Stomach (tissue), 9 donors: Measurements from ENCODE around the gene CARMIL1. TPM values are rescaled to one million over a fixed set of nuclear protein-coding genes. Genes with fewer than 3 reads are reported as not detected.

Experiments used
- DNase-seq, 2 donors: peaks; one replicate each; pipeline versions ENCODE4 v3.0.0 to v3.0.0-alpha.2; 2013 to 2019
- H3K27ac ChIP-seq, 5 donors: fragments of 200-600 bp in 4 of 5; sonication (generic) in 4 of 5; one replicate each; pipeline ENCODE4 v1.5.1; 2013 to 2019; ENCODE audit warnings: mild to moderate bottlenecking in 1 of 5, moderate library complexity in 1 of 5
- H3K27me3 ChIP-seq, 3 donors: fragments of 200-600 bp; sonication (generic); one replicate each; pipeline ENCODE4 v1.5.1; 2017 to 2019; ENCODE audit warnings: mixed run types in 1 of 3
- H3K36me3 ChIP-seq, 4 donors: fragments of 200-600 bp; sonication (generic); 1 replicate in 3 of 4; 2 replicates in 1 of 4; pipeline ENCODE4 v1.5.1; 2016 to 2019
- H3K4me1 ChIP-seq, 4 donors: fragments of 200-600 bp; sonication (generic); one replicate each; pipeline ENCODE4 v1.5.1; 2016 to 2019
- H3K4me3 ChIP-seq, 4 donors: fragments of 200-600 bp; sonication (generic) in 3 of 4; one replicate each; pipeline ENCODE4 v1.5.1; 2016 to 2019; ENCODE audit warnings: mild to moderate bottlenecking in 1 of 4
- H3K9me3 ChIP-seq, 4 donors: fragments of 200-600 bp; sonication (generic); one replicate each; pipeline ENCODE4 v1.5.1; 2016 to 2019
- EP300 ChIP-seq: sonication (generic); formaldehyde crosslinking; IDR thresholded peaks from one replicate; pipeline ENCODE4 v1.6.1; 2017; ENCODE audit warnings: antibody characterized with exemption
- POLR2A ChIP-seq, 4 donors: fragments of 450-650 bp; IDR thresholded peaks; one replicate each; pipeline ENCODE4 v1.6.1; 2016; ENCODE audit warnings: antibody characterized with exemption in 4 of 4, control low read depth in 2 of 4, mild to moderate bottlenecking in 1 of 4, moderate library complexity in 1 of 4
- POLR2AphosphoS5 ChIP-seq, 3 donors: sonication (generic); formaldehyde crosslinking; IDR thresholded peaks; one replicate each; pipeline ENCODE4 v1.6.1; 2016; ENCODE audit warnings: antibody characterized with exemption in 3 of 3
- WGBS, 5 donors: extraction: QIAGEN DNeasy Blood & Tissue Kit in 3 of 5; methylation state at CpG; one replicate each; pipeline versions ENCODE4 v1.1.5 to v1.1.7; 2013 to 2018; 5-methylcytosine and 5-hydroxymethylcytosine counted together
- intact Hi-C: fragments of 100-400 bp; cut with DNase I; formaldehyde crosslinking; loops from one replicate; pipeline ENCODE4 v1.15.1; 2023; ENCODE audit warnings: low total_unique reads
- polyA plus RNA-seq, 3 donors: library from polyadenylated mRNA; stranded (reverse); fragments of 200-250 nt; gene quantifications; one replicate each; pipeline ENCODE4 v1.2.3, GENCODE V29; 2013
- total RNA-seq, 5 donors: library from RNA; depleted of rRNA; stranded (reverse); fragments of >200 nt; gene quantifications; one replicate each; pipeline versions ENCODE4 v1.1.0 to v1.2.3, GENCODE V29; 2014 to 2016
- TF ChIP-seq, protein P1 (sequence below), 7 experiments: fragments of 450-650 bp in 4 of 7; fragments of 200-600 bp in 3 of 7; sonication (generic) in 3 of 7; IDR thresholded peaks; one replicate each; pipeline ENCODE4 v1.5.1; 2016 to 2019; ENCODE audit warnings: antibody characterized with exemption in 7 of 7, control low read depth in 2 of 7, mild to moderate bottlenecking in 1 of 7
- donor health status: healthy with polysubstance abuse.
- donor health status: Bipolar disorder and iron deficiency.
- donor health status: healthy.

The CARMIL1 gene
- total and polyA plus RNA-seq, 8 donors = 10.5 to 42.7 (median 14.9) TPM

DNA sequence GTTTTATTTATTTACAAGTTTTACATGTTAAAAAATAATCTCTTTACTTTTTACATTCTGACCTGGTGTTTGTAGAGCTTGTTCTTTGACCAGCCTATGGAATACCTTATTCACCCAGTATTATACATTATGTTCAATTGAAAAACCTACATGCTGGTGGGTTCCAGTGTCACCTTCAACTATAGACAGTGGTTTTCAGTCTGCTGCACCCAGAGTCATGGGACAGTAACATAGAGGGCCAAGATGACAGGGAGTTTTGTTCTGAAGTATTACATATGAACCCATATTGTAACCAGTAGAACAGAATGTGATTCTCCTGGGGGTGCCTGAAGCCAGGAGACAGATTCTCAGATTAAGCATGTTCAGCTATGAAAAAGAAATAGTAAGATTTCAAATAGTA lies 233.4 kb downstream of the CARMIL1 start:
- no peaks in the 10 kb centered on the region for H3K4me1 ChIP-seq
- DNase-seq = no peak
- TF ChIP-seq EP300 (no peak), POLR2AphosphoS5 (IDR thresholded peaks at IDR 0.05) (no peak), POLR2A (IDR thresholded peaks at IDR 0.05) (no peak)
- TF ChIP-seq, protein P1, sequence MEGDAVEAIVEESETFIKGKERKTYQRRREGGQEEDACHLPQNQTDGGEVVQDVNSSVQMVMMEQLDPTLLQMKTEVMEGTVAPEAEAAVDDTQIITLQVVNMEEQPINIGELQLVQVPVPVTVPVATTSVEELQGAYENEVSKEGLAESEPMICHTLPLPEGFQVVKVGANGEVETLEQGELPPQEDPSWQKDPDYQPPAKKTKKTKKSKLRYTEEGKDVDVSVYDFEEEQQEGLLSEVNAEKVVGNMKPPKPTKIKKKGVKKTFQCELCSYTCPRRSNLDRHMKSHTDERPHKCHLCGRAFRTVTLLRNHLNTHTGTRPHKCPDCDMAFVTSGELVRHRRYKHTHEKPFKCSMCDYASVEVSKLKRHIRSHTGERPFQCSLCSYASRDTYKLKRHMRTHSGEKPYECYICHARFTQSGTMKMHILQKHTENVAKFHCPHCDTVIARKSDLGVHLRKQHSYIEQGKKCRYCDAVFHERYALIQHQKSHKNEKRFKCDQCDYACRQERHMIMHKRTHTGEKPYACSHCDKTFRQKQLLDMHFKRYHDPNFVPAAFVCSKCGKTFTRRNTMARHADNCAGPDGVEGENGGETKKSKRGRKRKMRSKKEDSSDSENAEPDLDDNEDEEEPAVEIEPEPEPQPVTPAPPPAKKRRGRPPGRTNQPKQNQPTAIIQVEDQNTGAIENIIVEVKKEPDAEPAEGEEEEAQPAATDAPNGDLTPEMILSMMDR (IDR thresholded peaks at IDR 0.05) = no peak

DNA sequence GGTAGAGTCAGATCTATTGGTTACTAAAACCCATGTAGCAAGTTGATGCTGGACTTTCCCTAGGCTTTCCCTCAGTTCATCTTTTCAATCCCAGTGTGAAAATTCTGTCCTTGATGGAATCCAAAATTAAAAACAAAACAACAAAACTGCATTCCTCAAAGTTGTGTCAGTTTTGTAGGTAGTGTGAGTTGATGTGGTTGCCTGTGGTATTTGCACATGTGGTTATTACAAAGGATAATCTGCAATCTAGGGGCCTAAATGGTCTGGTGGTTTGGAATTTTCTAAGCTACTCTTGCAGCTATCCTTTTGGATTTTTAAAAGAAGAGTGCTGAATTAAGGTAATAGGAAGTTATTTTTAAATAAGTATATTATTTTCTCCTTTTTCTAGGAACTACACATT lies 240.7 kb downstream of the CARMIL1 start:
- Histone ChIP-seq H3K4me3 (no peak overlapping the region), H3K27me3 (no peaks in the 10 kb centered on the region), H3K4me1 (no peaks in the 10 kb centered on the region), H3K27ac (no peak overlapping the region), H3K36me3 (peaks cover 8 to 72% (median 42%) of the 10 kb centered on the region in 4 donors), H3K9me3 (no peaks in the 10 kb centered on the region)
- TF ChIP-seq POLR2AphosphoS5 (IDR thresholded peaks at IDR 0.05) = no peak
- TF ChIP-seq, protein P1 (IDR thresholded peaks at IDR 0.05) = no peak
- TF ChIP-seq EP300 = no peak
- no peak for TF ChIP-seq POLR2A (IDR thresholded peaks at IDR 0.05)
- no peak for DNase-seq
- intact Hi-C loops = no loop called here

More for the DNA sequence above, 233.4 kb downstream of the CARMIL1 start:
- H3K9me3 ChIP-seq = no peaks in the 10 kb centered on the region
- no peaks in the 10 kb centered on the region for H3K27me3 ChIP-seq
- H3K4me3 ChIP-seq = no peak overlapping the region
- intact Hi-C loops = no loop called here
- H3K36me3 ChIP-seq = peaks cover 8 to 26% (median 14%) of the 10 kb centered on the region in 4 donors
- H3K27ac ChIP-seq = no peak overlapping the region

DNA sequence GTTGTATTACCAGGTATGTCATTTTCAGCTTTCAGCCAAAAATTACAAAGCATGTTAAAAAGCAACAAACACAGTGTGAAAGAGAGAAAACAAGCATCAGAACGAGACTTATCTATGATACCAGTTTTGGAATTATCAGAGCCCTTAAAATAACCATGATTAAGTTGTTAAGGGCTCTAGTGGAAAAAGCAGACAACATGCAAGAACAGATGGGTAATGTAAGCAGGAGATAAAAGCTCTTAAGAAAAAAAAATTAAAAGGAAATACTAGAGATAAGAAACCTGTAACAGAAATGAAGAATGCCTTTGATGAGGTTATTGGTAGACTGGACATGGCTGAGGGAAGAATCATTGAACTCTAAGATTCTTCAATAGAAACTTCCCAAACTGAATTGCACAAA lies 245.4 kb downstream of the CARMIL1 start:
- Histone ChIP-seq H3K36me3 (peaks cover 0 to 49% (median 20%) of the 10 kb centered on the region in 4 donors), H3K27me3 (no peaks in the 10 kb centered on the region), H3K9me3 (no peaks in the 10 kb centered on the region), H3K4me3 (no peak overlapping the region), H3K4me1 (no peaks in the 10 kb centered on the region), H3K27ac (no peak overlapping the region)
- TF ChIP-seq, protein P1 (IDR thresholded peaks at IDR 0.05) = no peak
- intact Hi-C loops = no loop called here
- 30 to 64% (median 31%) methylated on average over 1 of the region's 1 CpG for WGBS, 5 donors
- DNase-seq = no peak

DNA sequence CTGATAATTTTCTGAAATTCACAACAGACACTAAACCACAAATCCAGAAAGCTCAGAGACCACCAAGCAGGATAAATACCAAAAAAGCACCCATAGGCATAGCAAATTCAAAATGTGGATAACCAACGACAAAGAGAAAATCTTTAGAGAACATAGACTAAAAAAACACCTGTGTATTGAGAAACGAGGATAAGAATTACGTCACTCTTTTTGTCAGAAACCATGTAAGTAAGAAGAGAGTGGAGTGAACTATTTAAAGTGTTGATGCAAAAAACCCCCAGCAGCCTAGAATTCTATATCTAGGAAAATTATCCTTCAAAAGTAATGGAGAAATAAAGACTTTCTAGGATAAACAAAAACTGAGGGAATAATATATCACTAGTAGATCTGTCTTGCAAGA lies 245.9 kb downstream of the CARMIL1 start:
- TF ChIP-seq EP300 (no peak), POLR2AphosphoS5 (IDR thresholded peaks at IDR 0.05) (no peak), POLR2A (IDR thresholded peaks at IDR 0.05) (no peak)
- TF ChIP-seq, protein P1 (IDR thresholded peaks at IDR 0.05) = no peak
- no peak overlapping the region for H3K4me3 ChIP-seq
- no peaks in the 10 kb centered on the region for H3K27me3 ChIP-seq
- 71 to 89% (median 83%) methylated on average over 3 of the region's 3 CpGs for WGBS, 5 donors
- H3K27ac ChIP-seq = no peak overlapping the region
- intact Hi-C loops = no loop called here
- no peaks in the 10 kb centered on the region for H3K4me1 ChIP-seq
- H3K9me3 ChIP-seq = no peaks in the 10 kb centered on the region
- DNase-seq = no peak
- H3K36me3 ChIP-seq = peaks cover 0 to 47% (median 21%) of the 10 kb centered on the region in 4 donors
